Type B pancreatic cell (in vitro differentiated cells): ENCODE data around the gene RHO. TPM values are rescaled to one million over a fixed set of nuclear protein-coding genes. Genes with fewer than 3 reads are reported as not detected.

Experiments used
- DNase-seq: peaks from one replicate; pipeline ENCODE4 v3.0.0; 2021; ENCODE audit warnings: mixed read lengths; ENCODE audit not compliant: unreplicated experiment; ENCODE audit errors: extremely low spot score
- H3K27ac Mint-ChIP-seq: 2 replicates; pipeline ENCODE4 v1.8.0; 2021; ENCODE audit warnings: mild to moderate bottlenecking, mixed read lengths
- H3K27me3 Mint-ChIP-seq: 2 replicates; pipeline ENCODE4 v1.8.0; 2021; ENCODE audit warnings: mixed read lengths
- H3K36me3 Mint-ChIP-seq: 2 replicates; pipeline ENCODE4 v1.8.0; 2021; ENCODE audit warnings: mixed read lengths
- H3K4me1 Mint-ChIP-seq: one replicate; pipeline ENCODE4 v1.8.0; 2021; ENCODE audit warnings: mixed read lengths; ENCODE audit not compliant: unreplicated experiment
- H3K4me3 Mint-ChIP-seq: 2 replicates; pipeline ENCODE4 v1.8.0; 2021; ENCODE audit warnings: mild to moderate bottlenecking, mixed read lengths
- H3K9me3 Mint-ChIP-seq: 2 replicates; pipeline ENCODE4 v1.8.0; 2021; ENCODE audit warnings: mixed read lengths
- CTCF ChIP-seq: fragments of 200-600 bp; sonication (generic); conservative IDR thresholded peaks from 2 replicates; pipeline ENCODE4 v1.5.0; 2021; ENCODE audit warnings: antibody characterized with exemption, mild to moderate bottlenecking
- total RNA-seq: library from RNA; stranded (reverse); gene quantifications from 2 replicates; pipeline ENCODE4 v1.2.1, GENCODE V29; 2021; ENCODE audit warnings: low replicate concordance

The RHO gene
- total RNA-seq, 1 donor from 2014 or later: not detected

- Mint-ChIP-seq H3K4me3 (no peak overlapping the region), H3K36me3 (no peaks in the 10 kb centered on the region), H3K27ac (no peak overlapping the region), H3K27me3 (no peaks in the 10 kb centered on the region), H3K9me3 (no peaks in the 10 kb centered on the region), H3K4me1 (no peaks in the 10 kb centered on the region)
- no peak for TF ChIP-seq CTCF
- no peak for DNase-seq
These were observed 41.4 kb downstream of the RHO start for GRCh38 chr3:129569856-129570255.

DNA sequence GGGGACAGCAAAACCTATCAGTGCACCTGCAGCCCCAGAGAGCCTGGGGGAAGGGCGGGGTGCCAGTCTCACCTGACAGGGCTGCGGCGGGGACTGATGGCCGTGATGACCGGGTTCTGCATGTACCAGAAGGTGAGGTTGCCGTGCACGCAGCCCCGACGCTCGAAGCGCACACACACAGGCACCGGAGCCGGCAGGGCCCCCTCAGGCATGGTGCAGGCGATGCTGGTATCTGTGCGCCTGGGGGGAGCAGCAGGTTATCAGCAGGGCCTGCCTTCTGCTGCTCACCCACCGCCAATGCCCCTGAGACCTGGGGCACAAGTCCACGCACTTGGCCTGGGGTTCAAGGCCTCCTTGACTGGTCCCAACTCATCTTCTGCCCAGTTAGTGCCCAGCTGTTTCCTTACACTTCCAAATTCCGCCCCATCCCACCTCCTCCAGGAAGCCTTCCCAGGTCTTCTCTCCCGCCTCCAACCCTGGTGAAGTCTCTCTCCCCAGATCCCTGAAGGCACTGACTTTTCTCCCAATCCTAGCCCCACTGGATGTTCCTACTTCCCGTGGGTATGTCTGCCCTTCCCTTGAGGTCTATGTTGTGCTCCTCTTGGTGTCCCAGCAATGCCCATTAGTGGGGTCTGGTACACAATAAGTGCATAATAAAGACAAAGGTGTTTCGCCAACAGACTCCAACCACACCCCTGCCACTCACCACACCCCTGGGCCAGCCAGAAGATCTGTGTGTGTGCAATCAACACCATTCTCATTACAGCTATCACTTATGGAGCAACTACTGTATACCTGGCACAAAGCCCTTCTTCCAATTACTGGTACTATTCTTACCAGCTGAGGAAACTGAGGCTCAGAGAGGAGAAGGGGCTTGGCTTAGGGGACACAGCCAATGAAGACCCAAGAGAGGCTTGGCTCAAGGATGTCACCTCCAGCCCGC, 43.4 kb downstream of the RHO start:
- no peak overlapping the region for H3K4me3 Mint-ChIP-seq
- H3K36me3 Mint-ChIP-seq: no peaks in the 10 kb centered on the region

GRCh38 chr3:129572603-129573002, 44.2 kb downstream of the RHO start:
- H3K27me3 Mint-ChIP-seq: no peaks in the 10 kb centered on the region
- H3K36me3 Mint-ChIP-seq: no peaks in the 10 kb centered on the region
- TF ChIP-seq CTCF: no peak
- no peak for DNase-seq
- no peak overlapping the region for H3K27ac Mint-ChIP-seq
- H3K4me1 Mint-ChIP-seq: peaks cover 5% of the 10 kb centered on the region
- H3K4me3 Mint-ChIP-seq: no peak overlapping the region
- no peaks in the 10 kb centered on the region for H3K9me3 Mint-ChIP-seq

More for the DNA sequence above, 43.4 kb downstream of the RHO start:
- peaks cover 5% of the 10 kb centered on the region for H3K4me1 Mint-ChIP-seq
- H3K27ac Mint-ChIP-seq: no peak overlapping the region
- H3K9me3 Mint-ChIP-seq: no peaks in the 10 kb centered on the region
- no peak for DNase-seq
- no peaks in the 10 kb centered on the region for H3K27me3 Mint-ChIP-seq
- no peak for TF ChIP-seq CTCF

DNA sequence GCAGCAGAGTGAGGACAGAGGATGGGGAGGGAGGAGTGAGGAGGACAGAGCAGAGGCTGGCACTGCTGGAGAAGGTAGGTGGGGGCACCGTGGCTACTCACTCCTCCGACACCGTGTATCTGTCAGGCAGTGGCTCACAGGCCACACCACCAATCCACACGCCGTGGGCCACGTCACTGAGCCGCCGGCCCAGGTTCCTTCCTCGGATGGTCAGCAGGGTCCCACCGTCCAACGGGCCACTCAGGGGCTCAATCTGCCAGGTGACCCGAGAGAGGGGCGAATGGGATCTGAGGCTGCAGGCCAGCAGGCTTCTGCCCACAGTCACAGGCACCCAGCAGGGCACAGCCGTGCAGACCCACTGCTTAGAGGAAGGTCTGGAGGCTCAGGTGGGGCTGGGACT, 45.1 kb downstream of the RHO start:
- no peak for TF ChIP-seq CTCF
- H3K4me1 Mint-ChIP-seq: peaks cover 5% of the 10 kb centered on the region
- no peak overlapping the region for H3K27ac Mint-ChIP-seq
- no peaks in the 10 kb centered on the region for H3K27me3 Mint-ChIP-seq
- H3K4me3 Mint-ChIP-seq: no peak overlapping the region
- DNase-seq: no peak
- H3K9me3 Mint-ChIP-seq: no peaks in the 10 kb centered on the region
- H3K36me3 Mint-ChIP-seq: no peaks in the 10 kb centered on the region

DNA sequence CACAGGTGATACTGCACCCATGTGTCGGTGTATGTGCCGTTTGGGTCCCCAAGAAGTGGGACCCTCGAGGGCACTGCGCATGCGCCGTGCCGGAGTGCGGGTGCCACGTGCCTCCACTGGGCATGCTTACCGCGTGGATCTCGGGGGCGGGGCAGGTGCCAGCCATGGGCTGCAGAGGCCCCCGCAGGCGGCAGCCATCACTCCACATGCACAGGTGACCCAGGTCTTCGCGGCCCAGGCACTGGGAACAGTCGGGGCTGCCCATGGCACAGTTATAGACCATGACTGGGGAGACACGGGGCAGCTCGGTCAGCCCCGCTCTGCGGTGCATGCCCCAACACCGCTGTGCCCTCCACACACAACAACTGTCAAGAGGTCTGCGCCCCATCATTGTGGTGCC, 45.8 kb downstream of the RHO start:
- Mint-ChIP-seq H3K4me1 (peaks cover 5% of the 10 kb centered on the region), H3K4me3 (no peak overlapping the region), H3K27ac (no peak overlapping the region), H3K9me3 (no peaks in the 10 kb centered on the region), H3K36me3 (no peaks in the 10 kb centered on the region), H3K27me3 (no peaks in the 10 kb centered on the region)
- no peak for DNase-seq
- no peak for TF ChIP-seq CTCF
